Vagina (tissue), 2 donors: ENCODE data around the gene HADHB.

Source experiments
- CTCF ChIP-seq, 3 experiments: fragments of 450-650 bp in 2 of 3; fragments of 200-600 bp in 1 of 3; sonication (generic) in 1 of 3; IDR thresholded peaks; one replicate each; pipeline ENCODE4 v1.5.1; 2017 to 2019; ENCODE audit warnings: antibody characterized with exemption in 3 of 3, mild to moderate bottlenecking in 2 of 3, moderate library complexity in 2 of 3
- POLR2A ChIP-seq, 2 donors: fragments of 450-650 bp; IDR thresholded peaks; one replicate each; pipeline ENCODE4 v1.6.1; 2017; ENCODE audit warnings: antibody characterized with exemption in 2 of 2, mild to moderate bottlenecking in 2 of 2, moderate library complexity in 2 of 2
- POLR2AphosphoS5 ChIP-seq, 2 donors: sonication (generic); formaldehyde crosslinking; IDR thresholded peaks; one replicate each; pipeline ENCODE4 v1.9.0; 2017; ENCODE audit warnings: antibody characterized with exemption in 2 of 2, mild to moderate bottlenecking in 2 of 2, low read depth in 1 of 2; ENCODE audit not compliant: insufficient read depth in 1 of 2

DNA sequence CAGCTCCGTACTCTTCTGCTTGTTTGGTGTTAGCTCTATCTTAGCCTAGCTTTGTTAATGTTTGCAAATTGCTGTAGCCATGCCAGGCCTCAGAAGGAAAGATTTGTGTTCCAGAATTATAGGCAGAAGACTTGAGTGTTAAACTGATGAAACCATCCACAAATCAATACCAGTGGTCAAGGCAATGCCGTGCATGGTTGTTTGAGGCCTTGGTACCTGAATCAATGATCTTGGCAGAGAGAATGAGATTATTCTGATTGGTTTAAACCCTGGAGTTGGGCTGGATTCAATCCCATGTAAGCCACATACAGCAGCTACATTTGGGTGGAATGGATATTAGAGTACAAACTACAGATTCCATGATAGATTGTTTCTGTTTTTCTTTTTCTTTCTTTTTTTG, 4.9 kb downstream of the HADHB start:
- TF ChIP-seq CTCF (IDR thresholded peaks at IDR 0.05) (no peak), POLR2A (IDR thresholded peaks at IDR 0.05) (no peak), POLR2AphosphoS5 (IDR thresholded peaks at IDR 0.05; ENCODE audit: insufficient read depth in 1 of 2, low read depth in 1 of 2) (no peak)
